Measurements from ENCODE around the gene PARD3B.

DNA sequence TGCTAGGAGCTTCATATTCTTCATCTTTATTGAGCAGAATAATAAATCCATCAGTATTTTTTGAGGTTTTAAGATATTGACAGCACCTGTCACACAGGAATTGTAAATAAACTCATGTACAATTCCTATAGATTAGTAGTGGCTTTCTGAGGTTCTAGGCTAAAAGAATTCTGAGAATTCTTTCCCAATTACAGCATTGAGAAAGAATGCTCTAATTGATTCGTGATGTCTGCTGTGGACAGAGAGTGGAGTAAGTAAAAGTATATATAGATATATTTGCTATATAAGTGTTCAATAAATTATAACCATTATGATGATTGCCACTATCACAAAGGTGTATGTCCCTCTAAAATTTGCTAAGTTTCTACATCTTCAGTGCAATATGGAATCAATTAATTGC lies 950.5 kb downstream of the PARD3B start:
- TF ChIP-seq GATA2 (IDR thresholded peaks at IDR 0.05; ENCODE audit: low read depth, low read length) (no peak), GATA3 (IDR thresholded peaks at IDR 0.05; ENCODE audit: low read depth, low read length) (no peak)

Measured in SH-SY5Y (cell line).